DMS79 (cell line): Measurements from ENCODE around the gene EHHADH.

Source experiments
- DNase-seq: peaks from one replicate; lab custom pipeline; 2025; lab: John Stamatoyannopoulos, UW

Gene EHHADH

GRCh38 chr3:185145511-185145910, 108.3 kb downstream of the EHHADH start:
- no peak for DNase-seq

GRCh38 chr3:185144784-185145183, 109.1 kb downstream of the EHHADH start:
- DNase-seq: no peak
